H1 (cell line): ENCODE data around the gene HERC4. TPM values are rescaled to one million over a fixed set of nuclear protein-coding genes. Genes with fewer than 3 reads are reported as not detected.

Experiments
- CTCF ChIA-PET: fragments of 300-600 bp; sonication (Branson Sonifier 250); formaldehyde crosslinking; loops from one replicate; lab custom pipeline; 2021; ENCODE audit not compliant: partially characterized antibody; lab: Charles Lee
- POLR2A ChIA-PET: fragments of 300-600 bp; sonication (Branson Sonifier 250); formaldehyde crosslinking; loops from one replicate; lab custom pipeline; 2021; ENCODE audit warnings: inconsistent platforms; ENCODE audit not compliant: partially characterized antibody; lab: Charles Lee
- DNase-seq, 2 experiments: peaks; one replicate each; pipeline versions ENCODE4 v3.0.0 to v3.0.0-alpha.2; 2010 to 2022; ENCODE audit warnings: low spot score in 2 of 2, low read depth in 1 of 2, mixed read lengths in 1 of 2
- FAIRE-seq: peaks from 2 replicates; lab custom pipeline; 2011; peaks lifted over from hg19 to GRCh38; lab: Jason Lieb, UNC
- H2AFZ ChIP-seq: 2 replicates; pipeline ENCODE4 v1.8.1; 2012; ENCODE audit warnings: low read length, inconsistent platforms
- H2AK5ac ChIP-seq: 2 replicates; pipeline ENCODE4 v1.6.1; 2013; ENCODE audit warnings: low read depth, low read length
- H2BK120ac ChIP-seq: replicated peaks from 2 replicates; pipeline ENCODE3; 2013; ENCODE audit warnings: low read depth, low read length, inconsistent platforms
- H2BK12ac ChIP-seq: 2 replicates; pipeline ENCODE4 v1.6.1; 2013; ENCODE audit warnings: low read depth, low read length
- H2BK15ac ChIP-seq: 2 replicates; pipeline ENCODE4 v1.6.1; 2013; ENCODE audit warnings: low read length
- H2BK20ac ChIP-seq: 2 replicates; pipeline ENCODE4 v1.6.1; 2013; ENCODE audit warnings: low read length
- H2BK5ac ChIP-seq: 2 replicates; pipeline ENCODE4 v1.6.1; 2013; ENCODE audit warnings: low read depth, low read length
- H3K14ac ChIP-seq: 2 replicates; pipeline ENCODE4 v1.6.1; 2013; ENCODE audit warnings: inconsistent platforms; ENCODE audit not compliant: insufficient read length
- H3K18ac ChIP-seq: 2 replicates; pipeline ENCODE4 v1.6.1; 2013; ENCODE audit warnings: low read length; ENCODE audit errors: extremely low read depth
- H3K23ac ChIP-seq: 2 replicates; pipeline ENCODE4 v1.6.1; 2013; ENCODE audit warnings: inconsistent platforms; ENCODE audit not compliant: insufficient read length
- H3K23me2 ChIP-seq: 2 replicates; pipeline ENCODE4 v1.6.1; 2013; ENCODE audit warnings: low read depth, low read length
- H3K27ac ChIP-seq: 2 replicates; pipeline ENCODE4 v1.6.1; 2011; ENCODE audit warnings: low read depth, low read length, inconsistent platforms
- H3K27me3 ChIP-seq, 4 experiments: replicated peaks in 1 of 4; 1 replicate in 1 of 4; 2 replicates in 3 of 4; pipeline versions ENCODE4 v1.6.1 to v1.8.1; 2011 to 2013; ENCODE audit warnings: low read length in 3 of 4, mild to moderate bottlenecking in 3 of 4, inconsistent platforms in 2 of 4, mixed read lengths in 2 of 4, moderate library complexity in 1 of 4; ENCODE audit not compliant: control insufficient read depth in 3 of 4, insufficient read depth in 3 of 4; ENCODE audit errors: extremely low read depth in 1 of 4
- H3K36me3 ChIP-seq, 4 experiments: 2 replicates each; pipeline versions ENCODE4 v1.6.1 to v1.8.1; 2011 to 2013; ENCODE audit warnings: mild to moderate bottlenecking in 4 of 4, low read length in 3 of 4, moderate library complexity in 2 of 4, control low read depth in 1 of 4, inconsistent platforms in 1 of 4; ENCODE audit not compliant: insufficient read depth in 4 of 4, control insufficient read depth in 2 of 4
- H3K4ac ChIP-seq: replicated peaks from 2 replicates; pipeline ENCODE3; 2013; ENCODE audit warnings: low read length, low read depth, mixed read lengths, inconsistent platforms; ENCODE audit not compliant: insufficient read length
- H3K4me1 ChIP-seq, 4 experiments: replicated peaks in 1 of 4; 1 replicate in 1 of 4; 2 replicates in 3 of 4; pipeline versions ENCODE4 v1.6.1 to v1.8.1; 2011 to 2013; ENCODE audit warnings: low read length in 3 of 4, inconsistent platforms in 2 of 4, mixed read lengths in 1 of 4; ENCODE audit not compliant: insufficient read depth in 4 of 4, control insufficient read depth in 3 of 4
- H3K4me2 ChIP-seq, 2 experiments: 2 replicates each; pipeline versions ENCODE4 v1.6.1 to v1.8.1; 2011 to 2013; ENCODE audit warnings: low read depth in 2 of 2, low read length in 2 of 2, control low read depth in 1 of 2, inconsistent platforms in 1 of 2, mild to moderate bottlenecking in 1 of 2; ENCODE audit not compliant: insufficient read depth in 1 of 2
- H3K4me3 ChIP-seq, 4 experiments: fragments of 200-600, 300-600 bp in 1 of 4; sonication (generic), shearing (Covaris generic), sonication (Bioruptor Twin) in 1 of 4; 2 replicates each; pipeline versions ENCODE4 v1.5.1 to v1.8.1; 2011 to 2016; ENCODE audit warnings: low read length in 4 of 4, low read depth in 3 of 4, control low read depth in 2 of 4, inconsistent platforms in 2 of 4, mild to moderate bottlenecking in 2 of 4, mixed read lengths in 1 of 4, moderate library complexity in 1 of 4; ENCODE audit not compliant: insufficient read depth in 2 of 4; ENCODE audit errors: extremely low read depth in 1 of 4
- H3K56ac ChIP-seq: replicated peaks from 2 replicates; pipeline ENCODE3; 2013; ENCODE audit warnings: low read depth, mild to moderate bottlenecking, mixed read lengths, low read length, inconsistent platforms; ENCODE audit not compliant: insufficient read length
- H3K79me1 ChIP-seq: 2 replicates; pipeline ENCODE4 v1.6.1; 2013; ENCODE audit warnings: low read depth, low read length, control low read depth
- H3K79me2 ChIP-seq, 2 experiments: 2 replicates each; pipeline versions ENCODE4 v1.6.1 to v1.8.1; 2012 to 2013; ENCODE audit warnings: low read length in 2 of 2, mild to moderate bottlenecking in 2 of 2, inconsistent platforms in 1 of 2; ENCODE audit not compliant: insufficient read depth in 2 of 2, control insufficient read depth in 1 of 2
- H3K9ac ChIP-seq, 4 experiments: replicated peaks in 1 of 4; 1 replicate in 1 of 4; 2 replicates in 3 of 4; pipeline versions ENCODE4 v1.6.1 to v1.8.1; 2011 to 2013; ENCODE audit warnings: low read depth in 3 of 4, low read length in 3 of 4, control low read depth in 2 of 4, mild to moderate bottlenecking in 2 of 4, moderate library complexity in 2 of 4, inconsistent platforms in 1 of 4; ENCODE audit errors: extremely low read depth in 1 of 4
- H3K9me3 ChIP-seq, 2 experiments: 2 replicates each; pipeline versions ENCODE4 v1.6.1 to v1.8.1; 2012 to 2013; ENCODE audit warnings: mild to moderate bottlenecking in 2 of 2, moderate library complexity in 2 of 2, control low read depth in 1 of 2, inconsistent platforms in 1 of 2, low read depth in 1 of 2, low read length in 1 of 2, mixed read lengths in 1 of 2; ENCODE audit not compliant: insufficient read depth in 2 of 2
- H4K20me1 ChIP-seq, 2 experiments: replicated peaks in 1 of 2; 2 replicates each; pipeline versions ENCODE3 to v1.8.1; 2011 to 2013; ENCODE audit warnings: inconsistent platforms in 2 of 2, low read length in 2 of 2, mild to moderate bottlenecking in 1 of 2; ENCODE audit not compliant: insufficient read depth in 2 of 2, control insufficient read depth in 1 of 2
- H4K5ac ChIP-seq: 2 replicates; pipeline ENCODE4 v1.6.1; 2013; ENCODE audit warnings: low read length, low read depth, mixed read lengths, inconsistent platforms; ENCODE audit not compliant: insufficient read length
- H4K8ac ChIP-seq: 2 replicates; pipeline ENCODE4 v1.8.0; 2013; ENCODE audit warnings: mild to moderate bottlenecking, moderate library complexity, low read length, inconsistent platforms; ENCODE audit not compliant: insufficient read depth; ENCODE audit errors: extremely low read depth
- H4K91ac ChIP-seq: replicated peaks from 2 replicates; pipeline ENCODE3; 2013; ENCODE audit warnings: low read length, mixed read lengths, inconsistent platforms; ENCODE audit not compliant: insufficient read length
- ATF2 ChIP-seq: IDR thresholded peaks from 2 replicates; pipeline ENCODE4 v1.6.1; 2012; ENCODE audit warnings: low read length, inconsistent platforms
- BCL11A ChIP-seq, 2 experiments: IDR thresholded peaks; one replicate each; pipeline ENCODE4 v1.6.1; 2011; ENCODE audit warnings: low read depth in 2 of 2, low read length in 2 of 2, mild to moderate bottlenecking in 2 of 2
- CBX8 ChIP-seq: fragments of 300-800, 300-1000 bp; sonication (generic); IDR thresholded peaks from 2 replicates; pipeline ENCODE4 v1.7.1; 2016; ENCODE audit warnings: low read depth, low read length, borderline replicate concordance
- CHD2 ChIP-seq: IDR thresholded peaks from 2 replicates; pipeline ENCODE4 v1.6.1; 2012; ENCODE audit warnings: low read length, improper control_type of control experiment
- CTBP2 ChIP-seq: IDR thresholded peaks from 2 replicates; pipeline ENCODE4 v1.7.0; 2011; ENCODE audit warnings: borderline replicate concordance, mild to moderate bottlenecking, moderate library complexity, mixed read lengths, low read length; ENCODE audit not compliant: insufficient read depth, insufficient read length
- GABPA ChIP-seq: IDR thresholded peaks from 2 replicates; pipeline ENCODE4 v1.6.1; 2011; ENCODE audit warnings: mild to moderate bottlenecking, low read length, moderate library complexity, borderline replicate concordance; ENCODE audit not compliant: insufficient read depth
- HDAC6 ChIP-seq: IDR thresholded peaks from one replicate; pipeline ENCODE4 v1.7.1; 2012; ENCODE audit warnings: low read depth, mild to moderate bottlenecking, inconsistent platforms, low read length, moderate library complexity
- RBBP5 ChIP-seq: IDR thresholded peaks from 2 replicates; pipeline ENCODE4 v1.7.1; 2012; ENCODE audit warnings: low read depth, mild to moderate bottlenecking, inconsistent platforms, low read length, moderate library complexity, borderline replicate concordance
- RNF2 ChIP-seq: fragments of 200-900, 300-1000 bp; sonication (generic); IDR thresholded peaks from 2 replicates; pipeline ENCODE4 v1.7.1; 2016; ENCODE audit warnings: borderline replicate concordance, low read depth, mild to moderate bottlenecking, antibody characterized with exemption, low read length; ENCODE audit not compliant: poor library complexity, severe bottlenecking; ENCODE audit errors: missing control alignments
- SIX5 ChIP-seq: IDR thresholded peaks from 2 replicates; pipeline ENCODE4 v1.6.1; 2011; ENCODE audit warnings: mild to moderate bottlenecking, low read depth, low read length
- USF2 ChIP-seq: IDR thresholded peaks from 2 replicates; pipeline ENCODE4 v1.6.1; 2011; ENCODE audit warnings: low read length, improper control_type of control experiment
- WGBS, 2 experiments: shearing (Covaris generic) in 1 of 2; methylation state at CpG; one replicate each; pipeline versions ENCODE4 v1.1.6 to v1.1.7; 2013 to 2015; ENCODE audit warnings: low lambda C conversion rate in 2 of 2, mixed read lengths in 2 of 2, inconsistent platforms in 1 of 2, low coverage in 1 of 2, missing lambda C conversion rate in 1 of 2; ENCODE audit not compliant: insufficient replicate concordance in 2 of 2, insufficient coverage in 1 of 2, insufficient read length in 1 of 2; ENCODE audit errors: extremely low coverage in 1 of 2, missing lambda C conversion rate in 1 of 2; 5-methylcytosine and 5-hydroxymethylcytosine counted together
- polyA plus RNA-seq, 7 experiments: library from polyadenylated mRNA; depleted of rRNA in 3 of 7; stranded (reverse) in 5 of 7; unstranded in 2 of 7; fragments of >200 nt in 5 of 7; fragments of 200-250 nt in 2 of 7; gene quantifications; 1 replicate in 5 of 7; 2 replicates in 1 of 7; 4 replicates in 1 of 7; pipeline versions ENCODE4 v1.2.1 to v1.2.3, GENCODE V29; 2011 to 2013; ENCODE audit warnings: missing spikeins in 2 of 7, mixed read lengths in 2 of 7
- total RNA-seq: library from RNA; stranded (reverse); fragmentation: NEBNext Ultra II Directional; extraction: Animal tissue kit (Norgen Biotek cat#: 25700); gene quantifications from 2 replicates; pipeline ENCODE4 v1.2.1, GENCODE V29; 2021

The HERC4 gene
- total and polyA plus RNA-seq, 2 of the 8 experiments (the other 6 are each of a cell fraction or from before 2014, with no cell fraction given), result 7.5 to 44.0 TPM

GRCh38 chr10:68032113-68032512 is 43.0 kb downstream of the HERC4 start:
- no peak overlapping the region for H3K4me3 ChIP-seq
- POLR2A ChIA-PET, result no interaction called here
- no peaks in the 10 kb centered on the region for H3K4me1 ChIP-seq
- H3K9me3 ChIP-seq, result no peaks in the 10 kb centered on the region
- peaks cover 0 to 20% (median 5%) of the 10 kb centered on the region in 4 experiments; a peak in 3 of 8 replicates for H3K36me3 ChIP-seq
- H3K27ac ChIP-seq, result no peak overlapping the region
- no peak overlapping the region for H4K91ac ChIP-seq
- CTCF ChIA-PET, result no interaction called here
- H4K20me1 ChIP-seq, result no peaks in the 10 kb centered on the region
- no peaks in the 10 kb centered on the region for H3K23me2 ChIP-seq
- H3K56ac ChIP-seq, result no peak overlapping the region
- FAIRE-seq, result no peak
- no peak overlapping the region for H2BK120ac ChIP-seq
- no peak overlapping the region for H4K5ac ChIP-seq
- no peak overlapping the region for H4K8ac ChIP-seq
- no peak overlapping the region for H3K14ac ChIP-seq
- DNase-seq, result no peak
- H2BK5ac ChIP-seq, result no peak overlapping the region
- no peak overlapping the region for H3K18ac ChIP-seq
- no peaks in the 10 kb centered on the region for H3K79me2 ChIP-seq
- H2BK20ac ChIP-seq, result no peak overlapping the region
- no peak overlapping the region for H3K4me2 ChIP-seq
- H3K27me3 ChIP-seq, result no peaks in the 10 kb centered on the region
- no peak overlapping the region for H3K4ac ChIP-seq
- no peak overlapping the region for H2BK12ac ChIP-seq
- H2AFZ ChIP-seq, result no peak overlapping the region
- no peak overlapping the region for H2AK5ac ChIP-seq
- WGBS, 2 experiments, result 88% methylated on average over 2 of the region's 2 CpGs; no CpG with 5 or more reads in 1 of the 2 experiments
- H3K9ac ChIP-seq, result no peak overlapping the region
- no peak overlapping the region for H2BK15ac ChIP-seq
- no peaks in the 10 kb centered on the region for H3K79me1 ChIP-seq
- no peak overlapping the region for H3K23ac ChIP-seq
- TF ChIP-seq RBBP5 (no peak), RNF2 (no peak), HDAC6 (no peak), CTBP2 (no peak), CHD2 (no peak), CBX8 (no peak), GABPA (no peak), SIX5 (no peak), USF2 (no peak), BCL11A (IDR thresholded peaks at IDR 0.05; ENCODE audit: low read depth in 2 of 2, low read length in 2 of 2) (no peak), ATF2 (no peak)
